Panc1 (cell line): ENCODE results near the gene KCNQ1OT1.

Experiments used
- POLR2AphosphoS5 ChIP-seq: IDR thresholded peaks from 2 replicates; pipeline ENCODE4 v1.6.1; 2012; ENCODE audit warnings: mild to moderate bottlenecking, low read depth, low read length, moderate library complexity
- TF ChIP-seq, protein P1 (sequence below): fragments of 450-650 bp; IDR thresholded peaks from 2 replicates; pipeline ENCODE4 v1.5.1; 2017; ENCODE audit warnings: mild to moderate bottlenecking
- TF ChIP-seq, protein P2 (sequence below), 2 experiments: IDR thresholded peaks; 2 replicates each; pipeline ENCODE4 v1.6.1; 2011 to 2012; ENCODE audit warnings: low read depth in 2 of 2, control low read depth in 1 of 2, low read length in 1 of 2, mild to moderate bottlenecking in 1 of 2, moderate library complexity in 1 of 2; ENCODE audit not compliant: insufficient read depth in 1 of 2

GRCh38 chr11:2702771-2703362, 3.1 kb upstream of the KCNQ1OT1 start:
- TF ChIP-seq, protein P1, sequence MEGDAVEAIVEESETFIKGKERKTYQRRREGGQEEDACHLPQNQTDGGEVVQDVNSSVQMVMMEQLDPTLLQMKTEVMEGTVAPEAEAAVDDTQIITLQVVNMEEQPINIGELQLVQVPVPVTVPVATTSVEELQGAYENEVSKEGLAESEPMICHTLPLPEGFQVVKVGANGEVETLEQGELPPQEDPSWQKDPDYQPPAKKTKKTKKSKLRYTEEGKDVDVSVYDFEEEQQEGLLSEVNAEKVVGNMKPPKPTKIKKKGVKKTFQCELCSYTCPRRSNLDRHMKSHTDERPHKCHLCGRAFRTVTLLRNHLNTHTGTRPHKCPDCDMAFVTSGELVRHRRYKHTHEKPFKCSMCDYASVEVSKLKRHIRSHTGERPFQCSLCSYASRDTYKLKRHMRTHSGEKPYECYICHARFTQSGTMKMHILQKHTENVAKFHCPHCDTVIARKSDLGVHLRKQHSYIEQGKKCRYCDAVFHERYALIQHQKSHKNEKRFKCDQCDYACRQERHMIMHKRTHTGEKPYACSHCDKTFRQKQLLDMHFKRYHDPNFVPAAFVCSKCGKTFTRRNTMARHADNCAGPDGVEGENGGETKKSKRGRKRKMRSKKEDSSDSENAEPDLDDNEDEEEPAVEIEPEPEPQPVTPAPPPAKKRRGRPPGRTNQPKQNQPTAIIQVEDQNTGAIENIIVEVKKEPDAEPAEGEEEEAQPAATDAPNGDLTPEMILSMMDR, result no peak
- TF ChIP-seq, protein P2, sequence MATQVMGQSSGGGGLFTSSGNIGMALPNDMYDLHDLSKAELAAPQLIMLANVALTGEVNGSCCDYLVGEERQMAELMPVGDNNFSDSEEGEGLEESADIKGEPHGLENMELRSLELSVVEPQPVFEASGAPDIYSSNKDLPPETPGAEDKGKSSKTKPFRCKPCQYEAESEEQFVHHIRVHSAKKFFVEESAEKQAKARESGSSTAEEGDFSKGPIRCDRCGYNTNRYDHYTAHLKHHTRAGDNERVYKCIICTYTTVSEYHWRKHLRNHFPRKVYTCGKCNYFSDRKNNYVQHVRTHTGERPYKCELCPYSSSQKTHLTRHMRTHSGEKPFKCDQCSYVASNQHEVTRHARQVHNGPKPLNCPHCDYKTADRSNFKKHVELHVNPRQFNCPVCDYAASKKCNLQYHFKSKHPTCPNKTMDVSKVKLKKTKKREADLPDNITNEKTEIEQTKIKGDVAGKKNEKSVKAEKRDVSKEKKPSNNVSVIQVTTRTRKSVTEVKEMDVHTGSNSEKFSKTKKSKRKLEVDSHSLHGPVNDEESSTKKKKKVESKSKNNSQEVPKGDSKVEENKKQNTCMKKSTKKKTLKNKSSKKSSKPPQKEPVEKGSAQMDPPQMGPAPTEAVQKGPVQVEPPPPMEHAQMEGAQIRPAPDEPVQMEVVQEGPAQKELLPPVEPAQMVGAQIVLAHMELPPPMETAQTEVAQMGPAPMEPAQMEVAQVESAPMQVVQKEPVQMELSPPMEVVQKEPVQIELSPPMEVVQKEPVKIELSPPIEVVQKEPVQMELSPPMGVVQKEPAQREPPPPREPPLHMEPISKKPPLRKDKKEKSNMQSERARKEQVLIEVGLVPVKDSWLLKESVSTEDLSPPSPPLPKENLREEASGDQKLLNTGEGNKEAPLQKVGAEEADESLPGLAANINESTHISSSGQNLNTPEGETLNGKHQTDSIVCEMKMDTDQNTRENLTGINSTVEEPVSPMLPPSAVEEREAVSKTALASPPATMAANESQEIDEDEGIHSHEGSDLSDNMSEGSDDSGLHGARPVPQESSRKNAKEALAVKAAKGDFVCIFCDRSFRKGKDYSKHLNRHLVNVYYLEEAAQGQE (IDR thresholded peaks at IDR 0.05; ENCODE audit: insufficient read depth in 1 of 2, low read depth in 2 of 2, low read length in 1 of 2), result no peak
- no peak for TF ChIP-seq POLR2AphosphoS5
